HG03066 (cell line): ENCODE data around the gene SP2.
"Not testable (repeated sequence)": the region's sequence is repeated elsewhere in the genome, so short reads cannot be mapped to it uniquely, and the experiment has no call there.

ENCODE experiments used
- ATAC-seq: cut with Tn5 transposase; IDR thresholded peaks from one replicate; pipeline ENCODE4 v1.9.1; 2021; ENCODE audit warnings: low read depth; ENCODE audit not compliant: unreplicated experiment

The SP2 gene

GRCh38 chr17:47917581-47917980 is 21.5 kb downstream of the SP2 start:
- no peak for ATAC-seq

GRCh38 chr17:47918006-47918405 is 22.0 kb downstream of the SP2 start:
- ATAC-seq = no peak

GRCh38 chr17:47918991-47919390 is 23.0 kb downstream of the SP2 start:
- ATAC-seq = no peak

GRCh38 chr17:47919889-47920288 is 23.9 kb downstream of the SP2 start:
- ATAC-seq = not testable (repeated sequence)

- ATAC-seq = no peak
Observed at GRCh38 chr17:47924785-47925677, 29.0 kb downstream of the SP2 start.

- no peak for ATAC-seq
Observed at GRCh38 chr17:47925678-47925988, 29.6 kb downstream of the SP2 start.

GRCh38 chr17:47927821-47928400 is 31.9 kb downstream of the SP2 start:
- no peak for ATAC-seq

- ATAC-seq = no peak
Observed at GRCh38 chr17:47928415-47928814, 32.4 kb downstream of the SP2 start.

GRCh38 chr17:47929218-47930000 is 33.4 kb downstream of the SP2 start:
- ATAC-seq = no peak

GRCh38 chr17:47931848-47932247 is 35.8 kb downstream of the SP2 start:
- ATAC-seq = no peak

- no peak for ATAC-seq
Observed at GRCh38 chr17:47934856-47935255, 38.8 kb downstream of the SP2 start.

- not testable (repeated sequence) for ATAC-seq
Observed at GRCh38 chr17:47935468-47935867, 39.4 kb downstream of the SP2 start.

GRCh38 chr17:47935961-47936360 is 39.9 kb downstream of the SP2 start:
- no peak for ATAC-seq

GRCh38 chr17:47937941-47938340 is 41.9 kb downstream of the SP2 start:
- ATAC-seq = no peak

- peak; percentile 92 for ATAC-seq
Observed at GRCh38 chr17:47941246-47942095, 45.4 kb downstream of the SP2 start, which contains the start of gene PNPO. Gene PNPO (plus strand): TSS chr17:47941571. CDS start chr17:47941676, 105 bp downstream.

GRCh38 chr17:47942096-47942510 is 46.1 kb downstream of the SP2 start:
- no peak for ATAC-seq

GRCh38 chr17:47942568-47942967 is 46.5 kb downstream of the SP2 start:
- no peak for ATAC-seq

- ATAC-seq = no peak
Observed at GRCh38 chr17:47945080-47945479, 49.0 kb downstream of the SP2 start.

- no peak for ATAC-seq
Observed at GRCh38 chr17:47945529-47946508, 49.8 kb downstream of the SP2 start.
